MM.1S (cell line): ENCODE measurements around the gene C1orf74.

Experiments used
- DNase-seq: peaks from one replicate; pipeline ENCODE4 v3.0.0-alpha.2; 2015
- H2AFZ ChIP-seq: fragments of 300-600 bp; sonication (generic); 2 replicates; pipeline ENCODE4 v1.6.0; 2016; ENCODE audit warnings: antibody characterized with exemption, low read length
- H3F3A ChIP-seq: fragments of 300-600 bp; sonication (generic); 2 replicates; pipeline ENCODE4 v1.6.1; 2016; ENCODE audit warnings: mild to moderate bottlenecking, antibody characterized with exemption, low read length, moderate library complexity, mixed read lengths; ENCODE audit not compliant: insufficient read depth
- H3K27ac ChIP-seq: fragments of 300-600 bp; sonication (generic); 2 replicates; pipeline ENCODE4 v1.5.1; 2016; ENCODE audit warnings: mild to moderate bottlenecking, low read length
- H3K27me3 ChIP-seq: fragments of 300-600 bp; sonication (generic); replicated peaks from 2 replicates; pipeline ENCODE4 v1.6.0; 2016; ENCODE audit warnings: low read length; ENCODE audit not compliant: insufficient read depth
- H3K36me3 ChIP-seq: fragments of 300-600 bp; sonication (generic); replicated peaks from 2 replicates; pipeline ENCODE4 v1.6.1; 2016; ENCODE audit warnings: mild to moderate bottlenecking, low read length, mixed read lengths; ENCODE audit not compliant: insufficient read depth
- H3K4me1 ChIP-seq: fragments of 300-600 bp; sonication (generic); 2 replicates; pipeline ENCODE4 v1.6.1; 2016; ENCODE audit warnings: low read length, mixed read lengths
- H3K4me2 ChIP-seq: fragments of 300-600 bp; sonication (generic); 2 replicates; pipeline ENCODE4 v1.6.0; 2016; ENCODE audit warnings: low read depth, low read length
- H3K4me3 ChIP-seq: fragments of 300-600 bp; sonication (generic); 2 replicates; pipeline ENCODE4 v1.5.1; 2016; ENCODE audit warnings: low read length, mixed read lengths
- H3K79me2 ChIP-seq: fragments of 300-600 bp; sonication (generic); 2 replicates; pipeline ENCODE4 v1.6.1; 2016; ENCODE audit warnings: mixed run types, low read length, mixed read lengths
- H3K9ac ChIP-seq: fragments of 300-600 bp; sonication (generic); 2 replicates; pipeline ENCODE4 v1.6.1; 2016; ENCODE audit warnings: low read length, mixed read lengths
- H3K9me2 ChIP-seq: fragments of 300-600 bp; sonication (generic); replicated peaks from 2 replicates; pipeline ENCODE4 v1.6.1; 2016; ENCODE audit warnings: mild to moderate bottlenecking, low read length, mixed read lengths; ENCODE audit not compliant: insufficient read depth
- H3K9me3 ChIP-seq: fragments of 300-600 bp; sonication (generic); replicated peaks from 2 replicates; pipeline ENCODE4 v1.6.1; 2016; ENCODE audit warnings: mild to moderate bottlenecking, low read length, mixed read lengths; ENCODE audit not compliant: insufficient read depth
- H4K20me1 ChIP-seq: fragments of 300-600 bp; sonication (generic); 2 replicates; pipeline ENCODE4 v1.6.1; 2016; ENCODE audit warnings: mild to moderate bottlenecking, low read length, moderate library complexity, mixed read lengths; ENCODE audit not compliant: insufficient read depth
- CTCF ChIP-seq: fragments of 300-600 bp; sonication (generic); IDR thresholded peaks from 2 replicates; pipeline ENCODE4 v1.5.1; 2016; ENCODE audit warnings: antibody characterized with exemption, low read length, mixed read lengths
- EZH2 ChIP-seq: fragments of 300-600 bp; sonication (generic); optimal IDR thresholded peaks from 2 replicates; pipeline ENCODE3; 2017; ENCODE audit warnings: low read depth, mild to moderate bottlenecking, antibody characterized with exemption, low read length, mixed read lengths
- EZH2phosphoT487 ChIP-seq: fragments of 300-600 bp; sonication (generic); IDR thresholded peaks from 2 replicates; pipeline ENCODE4 v1.6.1; 2018; ENCODE audit warnings: antibody characterized with exemption, low read length

The C1orf74 gene

DNA sequence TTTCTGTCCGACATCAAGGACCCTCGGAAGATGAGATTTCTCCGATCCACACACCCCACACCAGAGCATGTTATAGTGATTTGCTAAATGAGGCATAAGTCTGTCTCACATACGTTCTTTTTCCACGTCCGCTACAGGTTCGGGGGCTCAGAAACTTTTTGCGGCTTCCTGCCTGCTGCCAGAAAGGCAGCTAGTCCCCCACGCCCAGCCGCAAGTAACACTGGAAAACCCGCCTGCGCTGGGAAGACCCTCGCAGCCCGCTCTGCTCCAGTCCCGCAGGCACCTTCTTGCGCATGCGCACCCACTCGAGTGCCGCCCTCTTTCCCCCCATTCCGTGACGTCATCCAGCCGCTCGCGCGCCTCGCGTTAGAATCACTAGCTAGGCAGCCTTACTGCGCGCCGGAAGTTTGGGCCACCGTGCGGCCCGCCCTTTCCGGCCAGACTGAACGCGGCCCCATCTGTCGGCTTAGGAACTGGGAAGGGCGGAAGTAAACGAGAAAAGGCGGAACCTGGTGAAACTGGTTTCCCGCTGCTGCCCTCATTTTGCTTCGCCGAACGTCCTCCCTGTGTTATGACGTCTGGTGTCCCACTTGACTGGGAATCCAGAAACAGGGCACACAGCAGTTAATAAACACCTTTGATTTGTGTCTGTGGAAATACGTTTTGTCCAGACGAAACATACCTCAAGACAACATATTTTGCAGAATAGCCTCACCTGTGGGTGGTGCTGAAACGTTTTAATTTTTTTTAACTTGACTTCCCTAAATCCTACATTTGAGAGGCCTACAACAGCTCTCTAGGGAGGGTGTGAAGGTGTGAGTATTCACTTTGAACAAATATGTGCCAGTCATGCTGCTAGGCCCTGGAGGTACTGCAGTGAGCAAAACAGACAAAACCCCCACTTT, at the start of gene C1orf74:
TSS of gene C1orf74 (minus strand) at position 295 of the 905 bp plus-strand sequence. CDS start 925 bp downstream, outside the sequence.
- Histone ChIP-seq H3K4me1 (peaks cover 9% of the 10 kb centered on the region), H3K27ac (peak within 1 kb of the TSS; percentile 56), H3K9me2 (no peaks in the 10 kb centered on the region), H2AFZ (peak within 1 kb of the TSS; percentile 90), H4K20me1 (no peaks in the 10 kb centered on the region), H3K9ac (peak within 1 kb of the TSS; percentile 84), H3K9me3 (no peaks in the 10 kb centered on the region), H3K27me3 (no peaks in the 10 kb centered on the region), H3K79me2 (peaks cover 12% of the 10 kb centered on the region), H3K36me3 (no peaks in the 10 kb centered on the region), H3K4me2 (peak within 1 kb of the TSS; percentile 87), H3K4me3 (peak within 1 kb of the TSS; percentile 74), H3F3A (0 out of 2 replicates have a peak, but pooled peaks cover 6% of the 10 kb centered on the region)
- TF ChIP-seq CTCF (no peak), EZH2 (no peak), EZH2phosphoT487 (no peak)
- peak; percentile 100 for DNase-seq

DNA sequence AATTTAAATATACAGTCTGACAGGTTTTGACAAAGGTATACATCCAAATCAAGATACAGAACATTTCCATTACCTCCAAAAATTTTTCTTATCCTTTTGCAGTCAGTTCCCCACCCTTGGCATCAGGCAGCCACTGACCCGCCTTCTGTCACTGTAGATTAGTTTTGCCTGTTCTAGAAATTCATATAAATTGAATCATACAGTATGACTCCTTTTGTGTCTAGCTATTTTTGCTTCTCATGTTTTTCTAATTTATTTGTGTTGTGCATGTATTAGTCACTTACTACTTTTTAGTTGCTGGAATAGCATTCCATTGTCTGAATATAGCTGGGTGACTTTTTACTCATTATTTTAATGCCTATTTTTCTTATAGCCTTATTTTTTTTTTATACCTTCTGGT, 47.3 kb upstream of the C1orf74 start:
- no peaks in the 10 kb centered on the region for H3K9me3 ChIP-seq
- H2AFZ ChIP-seq: no peak overlapping the region
- H3K27me3 ChIP-seq: no peaks in the 10 kb centered on the region
- TF ChIP-seq CTCF (no peak), EZH2phosphoT487 (no peak), EZH2 (no peak)
- H3K4me3 ChIP-seq: no peak overlapping the region
- H3K36me3 ChIP-seq: peaks cover 31% of the 10 kb centered on the region; the same call in 1 of the 2 replicates
- H4K20me1 ChIP-seq: no peaks in the 10 kb centered on the region
- peaks cover 38% of the 10 kb centered on the region for H3K79me2 ChIP-seq
- H3K9ac ChIP-seq: no peak overlapping the region
- H3K9me2 ChIP-seq: no peaks in the 10 kb centered on the region
- DNase-seq: no peak
- H3K4me1 ChIP-seq: no peaks in the 10 kb centered on the region
- no peak overlapping the region for H3K4me2 ChIP-seq
- peaks cover 4% of the 10 kb centered on the region; the same call in 1 of the 2 replicates for H3F3A ChIP-seq
- no peak overlapping the region for H3K27ac ChIP-seq

DNA sequence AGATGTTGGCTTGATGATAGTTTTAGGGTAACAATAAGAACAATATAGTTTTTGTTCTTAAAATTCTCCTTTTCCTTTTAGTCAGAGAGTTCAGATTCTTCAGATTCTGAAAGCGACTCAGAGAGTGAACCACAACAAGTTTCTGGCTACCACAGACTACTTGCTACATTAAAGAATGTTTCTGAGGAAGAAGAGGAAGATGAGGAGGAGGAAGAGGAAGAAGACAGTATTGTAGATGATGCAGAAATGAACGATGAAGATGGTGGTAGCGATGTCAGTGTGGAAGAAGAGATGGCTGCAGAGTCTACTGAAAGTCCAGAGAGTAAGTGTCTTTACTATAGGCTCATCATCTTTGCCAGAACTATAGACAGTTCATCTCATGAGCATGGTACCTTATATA, 46.4 kb upstream of the C1orf74 start:
- TF ChIP-seq CTCF (no peak), EZH2phosphoT487 (no peak), EZH2 (no peak)
- Histone ChIP-seq H3K4me2 (no peak overlapping the region), H3K36me3 (peaks cover 31% of the 10 kb centered on the region; the same call in 1 of the 2 replicates), H4K20me1 (no peaks in the 10 kb centered on the region), H3K9me3 (no peaks in the 10 kb centered on the region), H3K27me3 (no peaks in the 10 kb centered on the region), H3K4me3 (no peak overlapping the region), H3K27ac (no peak overlapping the region), H3K4me1 (no peaks in the 10 kb centered on the region), H2AFZ (no peak overlapping the region), H3F3A (peaks cover 4% of the 10 kb centered on the region; the same call in 1 of the 2 replicates), H3K9ac (no peak overlapping the region), H3K9me2 (no peaks in the 10 kb centered on the region), H3K79me2 (peaks cover 38% of the 10 kb centered on the region)
- no peak for DNase-seq
